Stimulated activated CD8-positive, alpha-beta memory T cell treated with anti-CD3 and anti-CD28 coated beads, Interleukin-15, amount 100 ng/mL, for 48 hours (primary cell): ENCODE measurements around the gene SOS2.
"Not testable (repeated sequence)": the region's sequence is repeated elsewhere in the genome, so short reads cannot be mapped to it uniquely, and the experiment has no call there.

Experiments used
- DNase-seq, 2 donors: peaks; one replicate each; pipeline ENCODE4 v3.0.0-alpha.2; 2020; ENCODE audit warnings: low read depth in 2 of 2

SOS2 gene

GRCh38 chr14:50085570-50086320, 145.6 kb downstream of the SOS2 start:
- peak; percentile 47 to 54 for DNase-seq

GRCh38 chr14:50084666-50085065, 146.7 kb downstream of the SOS2 start:
- no peak for DNase-seq

- peak; percentile 72 to 73 for DNase-seq
Observed at GRCh38 chr14:50083467-50084337, 147.7 kb downstream of the SOS2 start.

- peak; percentile 81 to 84 for DNase-seq
Observed at GRCh38 chr14:50082784-50083466, 148.5 kb downstream of the SOS2 start.

GRCh38 chr14:50082308-50082742, 149.1 kb downstream of the SOS2 start:
- DNase-seq: no peak

GRCh38 chr14:50079103-50079502, 152.3 kb downstream of the SOS2 start:
- DNase-seq: not testable (repeated sequence)

GRCh38 chr14:50073663-50074062, 157.7 kb downstream of the SOS2 start:
- not testable (repeated sequence) for DNase-seq

GRCh38 chr14:50072395-50072794, 159.0 kb downstream of the SOS2 start:
- no peak for DNase-seq

GRCh38 chr14:50070840-50071548, 160.4 kb downstream of the SOS2 start:
- no peak for DNase-seq

- DNase-seq: no peak
Observed at GRCh38 chr14:50070230-50070629, 161.1 kb downstream of the SOS2 start.

- no peak for DNase-seq
Observed at GRCh38 chr14:50069325-50069724, 162.1 kb downstream of the SOS2 start.

GRCh38 chr14:50068496-50068895, 162.9 kb downstream of the SOS2 start:
- no peak for DNase-seq

- DNase-seq: no peak
Observed at GRCh38 chr14:50067723-50068495, 163.5 kb downstream of the SOS2 start.
